Ishikawa (cell line): ENCODE data around the gene DAP.

Experiments used
- CEBPB ChIP-seq: IDR thresholded peaks from 2 replicates; pipeline ENCODE4 v1.6.1; 2012
- CREB1 ChIP-seq: IDR thresholded peaks from 2 replicates; pipeline ENCODE4 v1.6.1; 2012; ENCODE audit warnings: low read depth
- EGR1 ChIP-seq: IDR thresholded peaks from 2 replicates; pipeline ENCODE4 v1.6.1; 2012
- EP300 ChIP-seq: IDR thresholded peaks from 2 replicates; pipeline ENCODE4 v1.6.1; 2012; ENCODE audit warnings: borderline replicate concordance
- FOXM1 ChIP-seq: IDR thresholded peaks from 2 replicates; pipeline ENCODE4 v1.6.1; 2012; ENCODE audit warnings: low read depth, borderline replicate concordance
- MAX ChIP-seq: IDR thresholded peaks from 2 replicates; pipeline ENCODE4 v1.6.1; 2012
- NFIC ChIP-seq: IDR thresholded peaks from 2 replicates; pipeline ENCODE4 v1.6.1; 2012
- RAD21 ChIP-seq: IDR thresholded peaks from 2 replicates; pipeline ENCODE4 v1.6.1; 2012; ENCODE audit warnings: low read depth
- REST ChIP-seq: IDR thresholded peaks from 2 replicates; pipeline ENCODE4 v1.6.1; 2012; ENCODE audit warnings: low read depth, mild to moderate bottlenecking
- TAF1 ChIP-seq: IDR thresholded peaks from 2 replicates; pipeline ENCODE4 v1.6.1; 2012; ENCODE audit warnings: low read depth, mild to moderate bottlenecking
- TCF12 ChIP-seq: IDR thresholded peaks from 2 replicates; pipeline ENCODE4 v1.6.1; 2012; ENCODE audit warnings: low read depth
- TEAD4 ChIP-seq: IDR thresholded peaks from 2 replicates; pipeline ENCODE4 v1.6.1; 2012
- YY1 ChIP-seq: IDR thresholded peaks from 2 replicates; pipeline ENCODE4 v1.6.1; 2012; ENCODE audit warnings: low read depth
- ZBTB7A ChIP-seq: IDR thresholded peaks from 2 replicates; pipeline ENCODE4 v1.6.1; 2012; ENCODE audit warnings: low read depth
- TF ChIP-seq, protein P1 (sequence below): IDR thresholded peaks from 2 replicates; pipeline ENCODE4 v1.6.1; 2012

Gene DAP

GRCh38 chr5:10658265-10658664, 102.8 kb downstream of the DAP start:
- TF ChIP-seq ZBTB7A (no peak), RAD21 (no peak)

GRCh38 chr5:10655972-10656830, 104.8 kb downstream of the DAP start:
- TF ChIP-seq RAD21: no peak
- TF ChIP-seq EGR1: no peak

GRCh38 chr5:10655161-10655971, 105.7 kb downstream of the DAP start:
- no peak for TF ChIP-seq FOXM1
- no peak for TF ChIP-seq CEBPB
- no peak for TF ChIP-seq NFIC
- TF ChIP-seq EGR1: no peak
- TF ChIP-seq ZBTB7A: no peak
- no peak for TF ChIP-seq RAD21
- no peak for TF ChIP-seq REST
- TF ChIP-seq, protein P1, sequence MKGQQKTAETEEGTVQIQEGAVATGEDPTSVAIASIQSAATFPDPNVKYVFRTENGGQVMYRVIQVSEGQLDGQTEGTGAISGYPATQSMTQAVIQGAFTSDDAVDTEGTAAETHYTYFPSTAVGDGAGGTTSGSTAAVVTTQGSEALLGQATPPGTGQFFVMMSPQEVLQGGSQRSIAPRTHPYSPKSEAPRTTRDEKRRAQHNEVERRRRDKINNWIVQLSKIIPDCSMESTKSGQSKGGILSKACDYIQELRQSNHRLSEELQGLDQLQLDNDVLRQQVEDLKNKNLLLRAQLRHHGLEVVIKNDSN: no peak
- no peak for TF ChIP-seq TEAD4
- no peak for TF ChIP-seq YY1
- TF ChIP-seq CREB1: no peak
- TF ChIP-seq MAX: no peak
- TF ChIP-seq EP300: no peak
- no peak for TF ChIP-seq TCF12
- TF ChIP-seq TAF1: no peak

GRCh38 chr5:10654566-10654965, 106.5 kb downstream of the DAP start:
- TF ChIP-seq CREB1 (no peak), TAF1 (no peak), FOXM1 (no peak), CEBPB (no peak), ZBTB7A (no peak), TEAD4 (no peak), YY1 (no peak), EGR1 (no peak), TCF12 (no peak)
- TF ChIP-seq, protein P1: no peak

- no peak for TF ChIP-seq TCF12
- TF ChIP-seq RAD21: no peak
- TF ChIP-seq NFIC: no peak
- TF ChIP-seq MAX: no peak
- no peak for TF ChIP-seq EP300
- no peak for TF ChIP-seq CREB1
- no peak for TF ChIP-seq ZBTB7A
- no peak for TF ChIP-seq REST
- TF ChIP-seq, protein P1: no peak
- TF ChIP-seq CEBPB: no peak
- TF ChIP-seq EGR1: no peak
- no peak for TF ChIP-seq FOXM1
- TF ChIP-seq YY1: no peak
- no peak for TF ChIP-seq TEAD4
- TF ChIP-seq TAF1: no peak
These were observed 107.2 kb downstream of the DAP start for GRCh38 chr5:10653751-10654400.
